CD4-positive, alpha-beta T cell (primary cell): ENCODE measurements around the gene RGCC. TPM values are rescaled to one million over a fixed set of nuclear protein-coding genes. Genes with fewer than 3 reads are reported as not detected.
A peak's percentile ranks its signal among the peaks of the same experiment; 100 is the strongest.
"Not testable (repeated sequence)": the region's sequence is repeated elsewhere in the genome, so short reads cannot be mapped to it uniquely, and the experiment has no call there.

Experiments
- ATAC-seq: fragments of 200-7000 bp; cut with Tn5 transposase; one replicate; pipeline ENCODE4 v1.10.0; 2022; ENCODE audit warnings: mild to moderate bottlenecking; ENCODE audit not compliant: poor library complexity
- CTCF ChIA-PET: fragments of 350-600 bp; sonication (Branson Sonifier 250); formaldehyde crosslinking; loops from one replicate; lab custom pipeline; 2021; ENCODE audit warnings: antibody characterized with exemption, inconsistent platforms; lab: Charles Lee
- POLR2A ChIA-PET: fragments of 350-600 bp; sonication (Branson Sonifier 250); formaldehyde crosslinking; loops from one replicate; lab custom pipeline; 2021; ENCODE audit warnings: antibody characterized with exemption, inconsistent platforms; lab: Charles Lee
- DNase-seq, 14 experiments: peaks; one replicate each; pipeline ENCODE4 v3.0.0-alpha.2; 2013 to 2020; ENCODE audit warnings: mixed read lengths in 2 of 14
- H3K27ac ChIP-seq, 2 donors: one replicate each; pipeline versions ENCODE4 v1.5.1 to v1.7.0; 2013; ENCODE audit warnings: low read length in 2 of 2, low read depth in 1 of 2, mild to moderate bottlenecking in 1 of 2
- H3K27me3 ChIP-seq, 2 experiments: 1 replicate in 1 of 2; 2 replicates in 1 of 2; pipeline versions ENCODE4 v1.6.1 to v1.7.0; 2013; ENCODE audit warnings: low read length in 2 of 2, control low read depth in 1 of 2, mild to moderate bottlenecking in 1 of 2, moderate library complexity in 1 of 2; ENCODE audit not compliant: insufficient read depth in 2 of 2, control insufficient read depth in 1 of 2
- H3K36me3 ChIP-seq: one replicate; pipeline ENCODE4 v1.6.1; 2013; ENCODE audit warnings: low read length, control low read depth; ENCODE audit not compliant: insufficient read depth
- H3K4me1 ChIP-seq: one replicate; pipeline ENCODE4 v1.6.1; 2013; ENCODE audit warnings: low read length, control low read depth; ENCODE audit not compliant: insufficient read depth
- H3K4me3 ChIP-seq: one replicate; pipeline ENCODE4 v1.5.1; 2013; ENCODE audit warnings: mild to moderate bottlenecking, low read length, moderate library complexity
- H3K9me3 ChIP-seq, 2 experiments: 1 replicate in 1 of 2; 2 replicates in 1 of 2; pipeline versions ENCODE4 v1.6.1 to v1.7.0; 2013; ENCODE audit warnings: low read length in 2 of 2, mild to moderate bottlenecking in 2 of 2, control low read depth in 1 of 2, moderate library complexity in 1 of 2; ENCODE audit not compliant: control insufficient read depth in 1 of 2, insufficient read depth in 1 of 2
- H3K27ac Mint-ChIP-seq: one replicate; pipeline ENCODE4 v1.8.0; 2020; ENCODE audit warnings: mixed read lengths
- H3K27me3 Mint-ChIP-seq: one replicate; pipeline ENCODE4 v1.8.0; 2021; ENCODE audit warnings: mixed read lengths
- H3K36me3 Mint-ChIP-seq: one replicate; pipeline ENCODE4 v1.8.0; 2021; ENCODE audit warnings: low read depth, mixed read lengths
- H3K4me1 Mint-ChIP-seq: one replicate; pipeline ENCODE4 v1.8.0; 2021; ENCODE audit warnings: low read depth, mixed read lengths
- H3K4me3 Mint-ChIP-seq: one replicate; pipeline ENCODE4 v1.8.0; 2020; ENCODE audit warnings: mild to moderate bottlenecking, mixed read lengths
- H3K9me3 Mint-ChIP-seq: one replicate; pipeline ENCODE4 v1.8.0; 2020; ENCODE audit warnings: mixed read lengths
- intact Hi-C, 2 experiments: fragments of 100-400 bp; cut with DNase I in 1 of 2; cut with micrococcal nuclease in 1 of 2; formaldehyde crosslinking; loops; one replicate each; pipeline versions ENCODE4 v1.15.1 to v1.9.0; 2023 to 2025; cut with DNase I, micrococcal nuclease
- total RNA-seq, 174 experiments: library from RNA in 2 of 174; stranded (reverse) in 2 of 174; gene quantifications; one replicate each; pipeline ENCODE4 v1.2.3 and lab custom pipeline; 2021 to 2026
- TF ChIP-seq, protein P1 (sequence below): fragments of 200-600 bp; IDR thresholded peaks from one replicate; pipeline ENCODE4 v1.8.0; 2022; ENCODE audit warnings: antibody characterized with exemption, mild to moderate bottlenecking

Gene RGCC
- total RNA-seq, 2 experiments from 2014 or later, result 752 to 758 TPM

- H3K9me3 Mint-ChIP-seq, H3K4me3 ChIP-seq, H3K27ac ChIP-seq, intact Hi-C loops, ATAC-seq, H3K4me3 Mint-ChIP-seq, H3K9me3 ChIP-seq, H3K4me1 ChIP-seq, H3K4me1 Mint-ChIP-seq, H3K27me3 ChIP-seq, H3K36me3 ChIP-seq, H3K27me3 Mint-ChIP-seq, DNase-seq, H3K36me3 Mint-ChIP-seq, CTCF ChIA-PET, POLR2A ChIA-PET, H3K27ac Mint-ChIP-seq: not testable (repeated sequence)
Measured at GRCh38 chr13:41423259-41423658, 34.1 kb upstream of the RGCC start.

DNA sequence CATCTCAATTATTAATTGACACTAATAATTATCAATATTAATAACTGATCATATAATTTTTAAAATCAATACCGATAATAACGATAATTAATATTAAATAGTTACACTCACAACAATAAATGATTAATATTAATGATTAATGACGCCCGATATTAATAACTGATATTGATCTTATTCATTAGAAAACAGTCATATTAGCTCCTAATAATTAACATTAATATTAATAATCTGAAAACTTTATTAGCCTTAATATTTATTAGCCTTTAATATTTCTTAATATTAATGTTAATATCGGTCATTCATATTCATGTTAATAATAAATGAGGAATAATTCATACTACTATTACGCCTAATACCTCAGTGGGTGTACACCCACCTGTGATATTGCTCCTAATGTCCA, 32.7 kb upstream of the RGCC start:
- ATAC-seq, DNase-seq, H3K27ac ChIP-seq, H3K27me3 Mint-ChIP-seq, H3K4me3 ChIP-seq, H3K4me1 Mint-ChIP-seq, H3K36me3 Mint-ChIP-seq, H3K4me3 Mint-ChIP-seq, H3K27me3 ChIP-seq, POLR2A ChIA-PET, H3K9me3 Mint-ChIP-seq, H3K27ac Mint-ChIP-seq, H3K9me3 ChIP-seq, H3K36me3 ChIP-seq: not testable (repeated sequence)
- peaks cover 10% of the 10 kb centered on the region for H3K4me1 ChIP-seq
- intact Hi-C loops, result loop anchor here in 1 of 2 experiments (5.0 kb wide), 1 partner anchor 228 kb away; no protein-coding TSS in a partner anchor
- CTCF ChIA-PET, result interaction anchor here (0.6 kb wide), 1 partner anchor 354 kb away, joined by 3 read pairs; no protein-coding TSS in a partner anchor

GRCh38 chr13:41426047-41426446, 31.3 kb upstream of the RGCC start:
- peaks cover 0 to 8% of the 10 kb centered on the region in 2 experiments for H3K9me3 ChIP-seq
- Mint-ChIP-seq H3K36me3 (no peaks in the 10 kb centered on the region), H3K4me3 (no peak overlapping the region), H3K27me3 (peaks cover 6% of the 10 kb centered on the region), H3K4me1 (peaks cover 7% of the 10 kb centered on the region), H3K9me3 (no peaks in the 10 kb centered on the region), H3K27ac (no peak overlapping the region)
- H3K4me3 ChIP-seq, result no peak overlapping the region
- intact Hi-C loops, result loop anchor here in 1 of 2 experiments (5.0 kb wide), 1 partner anchor 226 kb away; no protein-coding TSS in a partner anchor
- DNase-seq (no peak), ATAC-seq (no peak)
- ChIA-PET POLR2A (no interaction called here), CTCF (no interaction called here)
- H3K27ac ChIP-seq, result no peak overlapping the region
- TF ChIP-seq, protein P1, sequence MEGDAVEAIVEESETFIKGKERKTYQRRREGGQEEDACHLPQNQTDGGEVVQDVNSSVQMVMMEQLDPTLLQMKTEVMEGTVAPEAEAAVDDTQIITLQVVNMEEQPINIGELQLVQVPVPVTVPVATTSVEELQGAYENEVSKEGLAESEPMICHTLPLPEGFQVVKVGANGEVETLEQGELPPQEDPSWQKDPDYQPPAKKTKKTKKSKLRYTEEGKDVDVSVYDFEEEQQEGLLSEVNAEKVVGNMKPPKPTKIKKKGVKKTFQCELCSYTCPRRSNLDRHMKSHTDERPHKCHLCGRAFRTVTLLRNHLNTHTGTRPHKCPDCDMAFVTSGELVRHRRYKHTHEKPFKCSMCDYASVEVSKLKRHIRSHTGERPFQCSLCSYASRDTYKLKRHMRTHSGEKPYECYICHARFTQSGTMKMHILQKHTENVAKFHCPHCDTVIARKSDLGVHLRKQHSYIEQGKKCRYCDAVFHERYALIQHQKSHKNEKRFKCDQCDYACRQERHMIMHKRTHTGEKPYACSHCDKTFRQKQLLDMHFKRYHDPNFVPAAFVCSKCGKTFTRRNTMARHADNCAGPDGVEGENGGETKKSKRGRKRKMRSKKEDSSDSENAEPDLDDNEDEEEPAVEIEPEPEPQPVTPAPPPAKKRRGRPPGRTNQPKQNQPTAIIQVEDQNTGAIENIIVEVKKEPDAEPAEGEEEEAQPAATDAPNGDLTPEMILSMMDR, result no peak
- no peaks in the 10 kb centered on the region for H3K36me3 ChIP-seq
- peaks cover 0 to 3% of the 10 kb centered on the region in 2 experiments for H3K27me3 ChIP-seq
- peaks cover 10% of the 10 kb centered on the region for H3K4me1 ChIP-seq

GRCh38 chr13:41427666-41428065, 29.7 kb upstream of the RGCC start:
- no peak overlapping the region for H3K27ac Mint-ChIP-seq
- Histone ChIP-seq H3K9me3 (peaks cover 0 to 8% of the 10 kb centered on the region in 2 experiments), H3K27ac (no peak overlapping the region), H3K4me3 (peak overlapping the region; percentile 29), H3K27me3 (peaks cover 0 to 3% of the 10 kb centered on the region in 2 experiments), H3K4me1 (peaks cover 10% of the 10 kb centered on the region), H3K36me3 (no peaks in the 10 kb centered on the region)
- POLR2A ChIA-PET, result no interaction called here
- intact Hi-C loops, result loop anchor here in 1 of 2 experiments (5.0 kb wide), 1 partner anchor 225 kb away; no protein-coding TSS in a partner anchor
- DNase-seq, result peak in 1 of 14 experiments; percentile 4
- no peak for ATAC-seq
- H3K4me1 Mint-ChIP-seq, result peaks cover 7% of the 10 kb centered on the region
- H3K27me3 Mint-ChIP-seq, result peaks cover 6% of the 10 kb centered on the region
- H3K9me3 Mint-ChIP-seq, result no peaks in the 10 kb centered on the region
- peak overlapping the region; percentile 75 for H3K4me3 Mint-ChIP-seq
- TF ChIP-seq, protein P1, result no peak
- H3K36me3 Mint-ChIP-seq, result no peaks in the 10 kb centered on the region
- CTCF ChIA-PET, result no interaction called here
